ENCODE measurements around the gene PTPRD. TPM values are rescaled to one million over a fixed set of nuclear protein-coding genes. Genes with fewer than 3 reads are reported as not detected.

PTPRD gene
- total RNA-seq, 1 experiment from 2014 or later, result not detected

GRCh38 chr9:9996259-9996658, 616.5 kb downstream of the PTPRD start:
- H3K4me1 ChIP-seq (ENCODE audit: insufficient read depth, low read length, poor library complexity, severe bottlenecking), result no peaks in the 10 kb centered on the region
- intact Hi-C loops (cut with micrococcal nuclease; ENCODE audit: unreplicated experiment), result loop anchor here (5.0 kb wide), 1 partner anchor 271 kb away; no protein-coding TSS in a partner anchor
- DNase-seq (ENCODE audit: low spot score), result no peak
- H3K36me3 ChIP-seq (ENCODE audit: insufficient read depth, low read length, poor library complexity, severe bottlenecking), result no peaks in the 10 kb centered on the region
- BruUV-seq (replicated peaks), result no TSS peak
- H3K9me3 ChIP-seq (ENCODE audit: low read depth, low read length, poor library complexity, severe bottlenecking), result no peaks in the 10 kb centered on the region
- TF ChIP-seq CTCF (conservative IDR thresholded peaks at IDR 0.05; ENCODE audit: low read depth, low read length) (no peak), EZH2 (IDR thresholded peaks at IDR 0.05; ENCODE audit: borderline replicate concordance, low read depth, low read length, poor library complexity, severe bottlenecking) (no peak)
- POLR2A ChIA-PET (ENCODE audit: low non-redundant PET), result no interaction called here
- CTCF ChIA-PET, result no interaction called here
- H3K4me3 ChIP-seq (ENCODE audit: low read depth, low read length, poor library complexity, severe bottlenecking), result no peak overlapping the region
- no peak overlapping the region for H3K27ac ChIP-seq (ENCODE audit: low read depth, low read length, poor library complexity, severe bottlenecking)
- H3K27me3 ChIP-seq (replicated peaks; ENCODE audit: insufficient read depth, low read depth, low read length, poor library complexity), result no peaks in the 10 kb centered on the region

GRCh38 chr9:9992936-9993335, 619.9 kb downstream of the PTPRD start:
- ChIA-PET POLR2A (ENCODE audit: low non-redundant PET) (no interaction called here), CTCF (no interaction called here)
- no TSS peak for BruUV-seq (replicated peaks)
- intact Hi-C loops (cut with micrococcal nuclease; ENCODE audit: unreplicated experiment), result no loop called here
- Histone ChIP-seq H3K27ac (ENCODE audit: low read depth, low read length, poor library complexity, severe bottlenecking) (no peak overlapping the region), H3K4me3 (ENCODE audit: low read depth, low read length, poor library complexity, severe bottlenecking) (no peak overlapping the region), H3K9me3 (ENCODE audit: low read depth, low read length, poor library complexity, severe bottlenecking) (no peaks in the 10 kb centered on the region), H3K27me3 (replicated peaks; ENCODE audit: insufficient read depth, low read depth, low read length, poor library complexity) (no peaks in the 10 kb centered on the region), H3K36me3 (ENCODE audit: insufficient read depth, low read length, poor library complexity, severe bottlenecking) (no peaks in the 10 kb centered on the region), H3K4me1 (ENCODE audit: insufficient read depth, low read length, poor library complexity, severe bottlenecking) (no peaks in the 10 kb centered on the region)
- no peak for DNase-seq (ENCODE audit: low spot score)
- TF ChIP-seq EZH2 (IDR thresholded peaks at IDR 0.05; ENCODE audit: borderline replicate concordance, low read depth, low read length, poor library complexity, severe bottlenecking) (no peak), CTCF (conservative IDR thresholded peaks at IDR 0.05; ENCODE audit: low read depth, low read length) (no peak)

GRCh38 chr9:9973062-9973461, 639.7 kb downstream of the PTPRD start:
- intact Hi-C loops (cut with micrococcal nuclease; ENCODE audit: unreplicated experiment), result no loop called here
- CTCF ChIA-PET, result no interaction called here
- no peaks in the 10 kb centered on the region for H3K27me3 ChIP-seq (replicated peaks; ENCODE audit: insufficient read depth, low read depth, low read length, poor library complexity)
- BruUV-seq (replicated peaks), result no TSS peak
- no peak for TF ChIP-seq EZH2 (IDR thresholded peaks at IDR 0.05; ENCODE audit: borderline replicate concordance, low read depth, low read length, poor library complexity, severe bottlenecking)
- no peak for TF ChIP-seq CTCF (conservative IDR thresholded peaks at IDR 0.05; ENCODE audit: low read depth, low read length)
- no peak overlapping the region for H3K27ac ChIP-seq (ENCODE audit: low read depth, low read length, poor library complexity, severe bottlenecking)
- no peak for DNase-seq (ENCODE audit: low spot score)
- H3K9me3 ChIP-seq (ENCODE audit: low read depth, low read length, poor library complexity, severe bottlenecking), result no peaks in the 10 kb centered on the region
- H3K4me3 ChIP-seq (ENCODE audit: low read depth, low read length, poor library complexity, severe bottlenecking), result no peak overlapping the region
- no peaks in the 10 kb centered on the region for H3K4me1 ChIP-seq (ENCODE audit: insufficient read depth, low read length, poor library complexity, severe bottlenecking)
- no peaks in the 10 kb centered on the region for H3K36me3 ChIP-seq (ENCODE audit: insufficient read depth, low read length, poor library complexity, severe bottlenecking)
- POLR2A ChIA-PET (ENCODE audit: low non-redundant PET), result no interaction called here
